GM04503 (cell line): ENCODE measurements around the gene MAGI3.
A peak's percentile ranks its signal among the peaks of the same experiment; 100 is the strongest.
"Not testable (repeated sequence)": the region's sequence is repeated elsewhere in the genome, so short reads cannot be mapped to it uniquely, and the experiment has no call there.

Source experiments
- DNase-seq: peaks from one replicate; pipeline ENCODE4 v3.0.0-alpha.2; 2012; ENCODE audit warnings: low read depth

The MAGI3 gene

GRCh38 chr1:113444857-113445256, 54.5 kb downstream of the MAGI3 start:
- DNase-seq: no peak

DNA sequence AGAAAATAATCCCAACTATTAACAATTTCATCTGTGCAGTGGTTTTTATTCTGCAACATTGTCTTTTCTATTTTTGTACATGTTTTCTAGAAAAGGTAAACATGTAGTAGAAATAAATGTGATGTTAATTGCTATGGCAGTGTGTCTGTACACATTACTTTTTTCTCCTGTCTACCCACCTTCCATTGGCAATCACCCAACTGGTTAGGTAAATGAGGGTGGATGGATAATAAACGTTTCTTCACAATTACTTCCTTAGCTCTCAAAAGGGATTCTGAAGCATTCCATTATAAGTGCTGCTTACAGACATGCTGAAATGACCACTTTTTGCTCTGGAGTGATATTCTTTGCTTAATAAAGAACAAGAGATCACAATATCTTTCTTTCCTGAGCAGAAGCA, 61.4 kb downstream of the MAGI3 start:
- DNase-seq: no peak

DNA sequence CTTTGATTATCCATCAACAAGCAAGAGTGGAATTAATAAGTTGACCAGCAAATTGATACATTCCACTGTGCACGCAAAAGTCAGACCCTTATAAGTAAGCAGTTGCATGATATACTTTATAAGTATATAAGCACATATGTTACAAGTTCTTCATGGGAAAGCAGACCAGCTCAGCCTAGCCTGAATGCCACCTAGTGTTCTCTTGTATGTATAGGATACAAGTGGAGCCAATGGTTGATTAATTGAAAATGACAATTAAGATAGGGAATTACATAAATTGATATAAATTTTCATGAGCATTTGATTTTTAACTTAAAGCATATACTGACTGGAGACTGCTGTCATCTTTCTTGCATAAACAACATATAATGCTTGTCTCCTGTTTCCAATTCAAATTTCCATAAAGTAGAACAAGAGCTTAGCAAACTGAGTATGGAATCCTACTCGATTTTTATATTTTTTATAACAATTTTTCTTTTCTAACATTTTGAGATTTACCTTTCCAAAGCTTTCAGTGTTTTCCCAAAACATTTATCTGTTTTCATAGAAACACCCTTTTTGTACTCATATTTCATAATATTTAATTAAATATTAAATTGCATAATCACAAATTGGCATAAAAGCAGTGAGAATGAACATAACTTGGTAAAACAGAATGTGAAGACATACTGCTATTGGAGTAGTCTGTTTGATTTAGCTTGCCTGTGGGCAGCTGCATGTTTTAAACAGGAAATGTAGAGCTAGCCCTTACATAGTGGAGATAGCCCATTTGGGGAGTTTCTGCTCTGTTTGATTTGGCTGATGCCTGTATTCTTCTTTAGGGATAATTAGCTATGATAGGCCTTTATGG, 62.8 kb downstream of the MAGI3 start:
- DNase-seq: no peak

DNA sequence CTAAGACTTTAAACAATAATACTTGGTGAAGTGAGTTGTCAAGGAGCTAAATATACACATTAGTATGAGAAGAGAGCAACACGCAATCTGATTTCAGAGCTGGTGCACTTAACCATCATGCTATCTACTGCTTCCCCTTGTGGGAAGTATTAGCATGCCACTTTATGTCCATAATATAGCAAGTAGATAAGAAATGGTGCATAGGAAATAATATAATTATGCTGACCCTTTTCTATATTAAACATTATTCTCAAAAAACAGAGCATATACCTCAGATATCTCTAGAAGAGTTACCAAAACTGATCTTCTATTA, 63.4 kb downstream of the MAGI3 start:
- DNase-seq: no peak

GRCh38 chr1:113455374-113455773, 65.1 kb downstream of the MAGI3 start:
- no peak for DNase-seq

DNA sequence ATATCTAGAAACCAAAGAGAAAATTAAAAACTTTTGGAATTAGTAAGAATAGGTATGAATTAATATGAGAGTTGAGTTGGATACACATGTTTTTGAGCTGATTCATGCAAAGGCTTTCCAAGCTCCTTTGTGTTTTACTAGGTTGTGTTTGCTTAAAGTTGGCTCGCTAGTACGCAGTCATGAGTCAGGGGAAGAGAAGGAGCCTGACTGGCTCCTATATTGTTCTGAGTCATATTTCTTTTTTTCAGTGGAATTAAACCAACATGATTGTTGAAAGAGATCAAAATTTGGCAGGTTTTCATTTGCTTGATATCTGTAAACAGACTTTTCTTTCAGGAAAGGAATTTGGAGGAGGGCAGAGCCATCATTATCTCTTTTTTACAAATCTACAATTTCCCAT, 66.7 kb downstream of the MAGI3 start:
- peak; percentile 86 for DNase-seq

GRCh38 chr1:113459279-113459678, 69.0 kb downstream of the MAGI3 start:
- no peak for DNase-seq

DNA sequence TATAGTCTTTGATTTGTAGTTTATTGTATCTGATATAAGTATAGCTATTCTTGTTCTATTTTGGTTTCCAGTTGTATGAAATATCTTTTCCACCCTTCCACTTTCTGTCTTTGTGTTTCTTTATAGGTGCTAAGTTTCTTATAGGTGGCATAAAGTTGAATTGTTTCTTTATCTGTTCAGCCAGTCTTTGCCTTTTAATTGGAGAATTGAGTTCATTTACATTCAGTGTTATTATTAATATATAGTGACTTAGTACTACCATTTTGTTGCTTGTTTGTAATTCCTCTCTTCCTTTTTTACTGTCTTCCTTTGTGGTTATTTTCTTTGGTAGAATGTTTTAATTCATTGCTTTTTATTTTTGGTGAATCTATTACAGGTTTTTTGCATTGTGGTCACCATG, 77.7 kb downstream of the MAGI3 start:
- no peak for DNase-seq

DNA sequence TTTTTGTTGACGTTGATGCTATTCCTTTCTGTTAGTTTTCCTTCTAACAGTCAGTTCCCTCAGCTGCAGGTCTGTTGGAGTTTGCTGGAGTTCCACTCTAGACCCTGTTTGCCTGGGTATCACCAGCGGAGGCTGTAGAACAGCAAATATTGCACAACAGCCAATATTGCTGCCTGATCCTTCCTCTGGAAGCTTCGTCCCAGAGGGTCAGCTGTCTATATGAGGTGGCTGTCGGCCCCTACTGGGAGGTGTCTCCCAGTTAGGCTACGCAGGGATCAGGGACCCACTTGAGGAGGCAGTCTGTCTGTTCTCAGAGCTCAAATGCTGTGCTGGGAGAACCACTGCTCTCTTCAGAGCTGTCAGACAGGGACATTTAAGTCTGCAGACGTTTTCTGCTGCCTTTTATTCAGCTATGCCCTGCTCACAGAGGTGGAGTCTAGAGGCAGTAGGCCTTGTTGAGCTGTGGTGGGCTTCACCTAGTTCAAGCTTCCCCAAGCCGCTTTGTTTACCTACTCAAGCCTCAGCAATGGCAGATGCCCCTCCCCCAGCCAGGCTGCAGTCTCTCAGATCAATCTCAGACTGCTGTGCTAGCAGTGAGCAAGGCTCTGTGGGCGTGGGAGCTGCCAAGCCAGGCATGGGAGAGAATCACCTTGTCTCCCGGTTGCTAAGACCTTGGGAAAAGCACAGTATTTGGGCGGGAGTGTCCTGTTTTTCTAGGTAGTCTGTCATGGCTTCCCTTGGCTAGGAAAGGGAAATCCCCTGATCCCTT, 88.3 kb downstream of the MAGI3 start:
- DNase-seq: not testable (repeated sequence)

DNA sequence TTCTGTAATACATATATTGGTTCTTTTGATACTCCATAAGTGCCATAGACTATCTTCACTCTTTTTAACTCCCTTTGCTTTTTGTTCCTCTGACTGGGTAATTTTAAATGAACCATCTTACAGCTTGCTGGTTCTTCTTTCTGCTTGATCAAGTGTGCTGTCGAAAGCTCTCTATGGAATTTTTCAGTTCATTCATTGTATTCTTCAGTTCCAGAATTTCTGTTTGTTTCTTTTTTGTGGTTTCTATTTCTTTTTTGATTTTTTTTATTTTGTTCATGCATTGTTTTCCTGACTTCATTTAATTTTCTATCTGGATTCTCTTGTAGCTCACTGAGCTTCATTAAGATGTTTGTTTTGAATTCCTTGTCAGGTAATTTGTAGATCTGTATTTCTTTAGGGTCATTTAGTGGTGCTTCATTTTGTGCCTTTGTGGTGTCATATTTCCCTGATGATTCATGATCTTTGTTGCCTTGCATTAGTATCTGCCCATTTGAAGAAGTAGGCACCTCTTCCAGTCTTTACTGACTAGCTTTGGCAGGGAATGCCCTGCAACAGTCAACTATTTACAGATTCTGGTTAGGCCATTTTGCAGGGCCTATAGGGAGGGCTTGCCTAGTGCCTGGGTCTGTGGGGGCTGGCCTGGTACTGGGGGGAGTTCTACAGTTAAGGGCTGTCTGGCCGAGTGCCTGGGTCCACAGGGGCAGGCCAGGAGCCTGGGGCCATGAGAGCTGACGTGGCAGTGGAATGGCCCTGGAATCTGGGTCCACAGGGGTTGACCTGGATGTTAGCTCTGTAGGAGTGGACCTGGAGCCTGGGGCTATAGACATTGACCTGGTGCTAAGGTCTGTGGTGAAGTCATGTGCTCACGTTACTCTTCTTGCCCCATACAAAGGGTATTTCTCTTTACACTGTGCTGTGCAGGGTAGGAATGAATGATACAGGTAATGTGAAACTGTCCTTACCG, 89.7 kb downstream of the MAGI3 start:
- no peak for DNase-seq

DNA sequence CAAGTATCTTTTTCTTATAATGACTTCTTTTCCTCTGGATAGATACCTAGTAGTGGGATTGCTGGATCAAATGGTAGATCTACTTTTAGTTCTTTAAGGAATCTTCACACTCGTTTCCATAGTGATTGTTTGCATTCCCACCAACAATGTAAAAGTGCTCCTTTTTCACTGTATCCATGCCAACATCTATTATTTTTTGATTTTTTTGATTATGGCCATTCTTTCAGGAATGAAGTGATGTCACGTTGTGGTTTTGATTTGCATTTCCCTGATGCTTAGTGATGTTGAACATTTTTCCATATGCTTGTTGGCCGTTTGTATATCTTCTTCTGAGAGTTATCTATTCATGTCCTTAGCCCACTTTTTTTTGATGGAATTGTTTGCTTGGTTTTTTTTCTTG, 94.8 kb downstream of the MAGI3 start:
- not testable (repeated sequence) for DNase-seq

DNA sequence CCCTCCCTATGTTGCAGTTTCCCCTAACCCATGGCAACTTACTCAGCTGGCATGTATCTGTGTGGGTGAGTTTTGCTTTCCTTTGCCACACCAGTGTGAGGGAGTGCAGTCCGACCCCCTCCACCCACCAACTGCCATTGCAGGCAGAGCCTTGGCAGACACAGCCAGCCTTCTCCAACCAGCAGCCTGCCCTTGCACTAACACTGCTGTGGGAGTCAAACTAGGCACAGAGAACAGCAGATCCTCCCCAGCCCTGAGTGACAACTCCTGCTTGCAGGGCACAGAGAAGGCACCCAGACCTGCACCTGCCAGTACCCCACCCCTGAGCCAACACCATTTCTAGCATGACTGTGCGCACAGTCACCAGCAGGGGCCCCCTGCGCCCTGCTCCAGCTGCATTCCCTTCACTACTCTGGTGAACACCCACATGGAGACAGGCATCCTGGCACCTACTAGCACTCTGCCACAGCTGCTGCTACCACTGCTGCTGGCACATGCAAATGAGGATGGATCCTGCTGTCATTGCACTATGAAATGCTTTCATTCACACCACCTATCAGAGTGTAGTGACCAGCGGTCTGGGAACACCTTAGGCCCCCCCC, 98.4 kb downstream of the MAGI3 start:
- DNase-seq: no peak

DNA sequence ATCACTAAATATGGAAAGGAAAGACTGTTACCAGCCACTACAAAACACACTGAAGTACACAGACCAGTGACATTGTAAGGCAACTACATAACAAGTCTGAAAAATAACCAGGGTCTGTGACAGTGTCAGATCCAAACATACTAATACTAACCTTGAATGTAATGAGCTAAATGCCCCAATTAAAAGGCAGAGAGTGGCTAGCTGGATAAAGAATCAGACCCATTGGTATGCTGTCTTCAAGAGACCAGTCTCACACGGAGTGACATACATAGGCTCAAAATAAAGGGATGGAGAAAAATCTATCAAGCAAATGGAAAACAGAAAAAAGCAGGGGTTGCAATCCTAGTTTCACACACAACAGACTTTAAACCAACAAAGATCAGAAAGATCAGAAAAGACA, 100.1 kb downstream of the MAGI3 start:
- no peak for DNase-seq

GRCh38 chr1:113493533-113493932, 103.2 kb downstream of the MAGI3 start:
- DNase-seq: no peak

DNA sequence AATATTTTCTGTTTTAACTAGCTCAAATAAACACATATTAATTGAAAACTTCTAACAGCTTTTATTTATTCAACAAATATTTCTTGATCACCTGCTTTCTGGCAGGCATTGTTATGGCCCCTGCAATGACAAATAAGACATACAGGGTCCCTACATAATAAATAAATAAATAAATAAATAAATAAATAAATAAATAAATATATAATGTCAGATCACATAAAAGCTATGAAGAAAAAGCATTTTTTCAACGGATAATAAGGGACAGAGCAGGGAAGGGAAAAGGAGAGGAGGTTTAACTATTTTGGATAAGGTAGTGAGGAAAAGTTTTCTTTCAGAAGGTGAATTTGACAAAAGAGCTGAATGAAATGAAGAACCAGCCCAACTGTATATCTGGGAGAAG, 115.0 kb downstream of the MAGI3 start:
- DNase-seq: no peak

GRCh38 chr1:113507552-113508214, 117.4 kb downstream of the MAGI3 start:
- DNase-seq: no peak

GRCh38 chr1:113508364-113509164, 118.2 kb downstream of the MAGI3 start:
- no peak for DNase-seq

DNA sequence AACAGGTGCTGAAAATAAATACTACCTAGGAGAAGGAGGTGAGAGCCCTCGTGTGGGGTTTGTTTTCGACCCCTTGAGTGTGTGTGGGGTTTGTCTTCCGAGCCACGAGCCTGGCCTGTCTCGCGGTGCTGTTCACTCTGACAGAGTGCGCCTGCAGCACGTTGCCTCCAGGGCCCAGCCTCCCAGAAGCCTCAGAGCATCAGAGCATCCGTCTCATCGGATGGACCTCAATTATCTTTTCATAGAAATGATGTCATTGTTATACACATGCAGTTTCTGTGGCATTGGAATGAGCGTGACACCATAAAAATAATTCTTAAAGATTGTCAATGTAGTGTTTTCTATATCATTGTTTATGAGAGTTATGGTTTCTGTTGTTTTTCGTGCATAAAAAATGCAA, 119.5 kb downstream of the MAGI3 start:
- DNase-seq: not testable (repeated sequence)

GRCh38 chr1:113511269-113511668, 121.0 kb downstream of the MAGI3 start:
- no peak for DNase-seq

DNA sequence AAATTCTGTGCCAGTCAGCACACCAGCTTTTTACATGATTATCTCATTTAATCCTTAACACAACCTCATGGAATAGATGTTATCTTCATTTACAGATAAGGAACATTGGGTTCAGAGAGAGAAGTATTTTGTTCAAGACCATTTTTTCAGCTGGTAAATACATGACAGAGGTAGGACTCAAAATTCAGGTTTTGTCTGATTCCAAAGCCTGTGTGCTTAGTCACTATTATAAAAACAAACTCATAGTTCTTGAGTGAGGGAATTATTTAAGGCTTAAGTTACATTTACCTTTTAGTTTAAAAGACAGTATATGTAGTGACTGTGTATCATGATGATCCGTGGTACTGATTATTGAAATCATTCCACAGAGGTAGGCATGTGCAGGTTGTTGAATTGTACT, 125.2 kb downstream of the MAGI3 start:
- no peak for DNase-seq

DNA sequence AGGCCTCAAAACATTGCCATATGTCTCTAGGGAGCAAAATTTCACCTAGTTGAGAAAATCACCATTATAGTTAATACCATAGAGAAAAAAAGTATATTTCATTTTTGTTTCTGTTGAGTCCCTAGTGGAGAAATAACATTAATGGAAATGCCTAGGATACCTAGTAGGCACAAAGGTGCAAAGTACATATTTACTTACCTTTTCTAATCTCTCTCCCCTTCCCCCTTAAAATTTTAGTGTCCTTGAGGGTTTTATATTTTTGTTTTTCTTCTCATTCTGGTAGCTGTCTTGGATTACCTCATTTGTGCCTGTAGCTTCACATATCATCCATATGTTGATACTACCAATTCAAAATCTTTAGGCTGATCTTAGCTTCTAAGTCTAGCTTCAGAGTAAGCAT, 127.0 kb downstream of the MAGI3 start:
- no peak for DNase-seq
